ENCODE data around the gene HIVEP1. TPM values are rescaled to one million over a fixed set of nuclear protein-coding genes. Genes with fewer than 3 reads are reported as not detected.

The HIVEP1 gene
- total RNA-seq, 1 donor from 2014 or later = 25.7 TPM

- DNase-seq (no peak), ATAC-seq (no peak)
- no peaks in the 10 kb centered on the region for H3K9me3 ChIP-seq
- no peak for TF ChIP-seq CTCF (IDR thresholded peaks at IDR 0.05)
- H3K27me3 ChIP-seq = no peaks in the 10 kb centered on the region
- H3K4me1 ChIP-seq = peaks cover 9% of the 10 kb centered on the region
- H3K27ac ChIP-seq = no peak overlapping the region
- intact Hi-C loops (cut with DNase I) = no loop called here
- no peaks in the 10 kb centered on the region for H3K36me3 ChIP-seq
- H3K4me3 ChIP-seq = no peak overlapping the region
Measured at GRCh38 chr6:12020187-12020791, 8.2 kb downstream of the HIVEP1 start.

GRCh38 chr6:12022481-12022880 is 10.4 kb downstream of the HIVEP1 start:
- Histone ChIP-seq H3K4me3 (no peak overlapping the region), H3K4me1 (peaks cover 15% of the 10 kb centered on the region), H3K27ac (no peak overlapping the region), H3K9me3 (no peaks in the 10 kb centered on the region), H3K36me3 (no peaks in the 10 kb centered on the region), H3K27me3 (no peaks in the 10 kb centered on the region)
- DNase-seq (no peak), ATAC-seq (no peak)
- intact Hi-C loops (cut with DNase I) = no loop called here
- TF ChIP-seq CTCF (IDR thresholded peaks at IDR 0.05) = no peak

GRCh38 chr6:12022953-12023388 is 10.9 kb downstream of the HIVEP1 start:
- Histone ChIP-seq H3K27me3 (no peaks in the 10 kb centered on the region), H3K4me1 (peaks cover 15% of the 10 kb centered on the region), H3K27ac (no peak overlapping the region), H3K9me3 (no peaks in the 10 kb centered on the region), H3K4me3 (no peak overlapping the region), H3K36me3 (no peaks in the 10 kb centered on the region)
- DNase-seq (no peak), ATAC-seq (no peak)
- TF ChIP-seq CTCF (IDR thresholded peaks at IDR 0.05) = no peak
- intact Hi-C loops (cut with DNase I) = no loop called here

- H3K36me3 ChIP-seq = no peaks in the 10 kb centered on the region
- no peak for TF ChIP-seq CTCF (IDR thresholded peaks at IDR 0.05)
- intact Hi-C loops (cut with DNase I) = no loop called here
- DNase-seq (no peak), ATAC-seq (no peak)
- H3K27ac ChIP-seq = no peak overlapping the region
- H3K9me3 ChIP-seq = no peaks in the 10 kb centered on the region
- no peak overlapping the region for H3K4me3 ChIP-seq
- H3K27me3 ChIP-seq = no peaks in the 10 kb centered on the region
- H3K4me1 ChIP-seq = peaks cover 15% of the 10 kb centered on the region
Measured at GRCh38 chr6:12024216-12024615, 12.1 kb downstream of the HIVEP1 start.

GRCh38 chr6:12024699-12025434 is 12.8 kb downstream of the HIVEP1 start:
- intact Hi-C loops (cut with DNase I) = no loop called here
- Histone ChIP-seq H3K9me3 (no peaks in the 10 kb centered on the region), H3K4me3 (no peak overlapping the region), H3K27me3 (no peaks in the 10 kb centered on the region), H3K4me1 (peaks cover 15% of the 10 kb centered on the region), H3K27ac (no peak overlapping the region), H3K36me3 (no peaks in the 10 kb centered on the region)
- TF ChIP-seq CTCF (IDR thresholded peaks at IDR 0.05) = no peak
- DNase-seq (no peak), ATAC-seq (no peak)

Measured in upper lobe of right lung (tissue), 1 donor.